Activated CD4-positive, CD25-positive, alpha-beta regulatory T cell treated with anti-CD3 and anti-CD28 coated beads, Interleukin-2, amount 50 U/mL, for 16 hours (primary cell): ENCODE data around the gene TMX2.
A peak's percentile ranks its signal among the peaks of the same experiment; 100 is the strongest.
"Not testable (repeated sequence)": the region's sequence is repeated elsewhere in the genome, so short reads cannot be mapped to it uniquely, and the experiment has no call there.

Experiments used
- DNase-seq: peaks from one replicate; pipeline ENCODE4 v3.0.0-alpha.2; 2020; ENCODE audit warnings: low read depth, low spot score

The TMX2 gene

DNA sequence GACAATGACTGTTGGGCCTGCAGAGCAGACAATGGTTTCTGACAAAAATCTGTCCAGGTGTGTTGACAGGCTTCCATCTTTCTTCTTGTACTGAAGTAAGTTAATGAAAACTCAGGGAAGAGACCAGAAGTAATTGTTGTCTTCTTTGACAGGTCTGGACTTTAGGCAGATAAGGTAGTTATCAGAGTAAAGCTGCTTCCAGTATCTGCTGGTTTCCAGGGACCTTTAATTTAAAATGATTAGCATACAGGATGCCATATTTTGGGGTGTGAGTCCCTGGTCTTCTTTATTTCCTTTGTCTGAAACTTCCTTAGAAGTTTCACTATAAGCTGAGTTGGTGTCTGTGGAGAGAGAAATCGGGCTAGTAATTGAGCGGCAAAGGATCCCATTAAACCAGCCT lies 1.4 kb downstream of the TMX2 start:
- no peak for DNase-seq

DNA sequence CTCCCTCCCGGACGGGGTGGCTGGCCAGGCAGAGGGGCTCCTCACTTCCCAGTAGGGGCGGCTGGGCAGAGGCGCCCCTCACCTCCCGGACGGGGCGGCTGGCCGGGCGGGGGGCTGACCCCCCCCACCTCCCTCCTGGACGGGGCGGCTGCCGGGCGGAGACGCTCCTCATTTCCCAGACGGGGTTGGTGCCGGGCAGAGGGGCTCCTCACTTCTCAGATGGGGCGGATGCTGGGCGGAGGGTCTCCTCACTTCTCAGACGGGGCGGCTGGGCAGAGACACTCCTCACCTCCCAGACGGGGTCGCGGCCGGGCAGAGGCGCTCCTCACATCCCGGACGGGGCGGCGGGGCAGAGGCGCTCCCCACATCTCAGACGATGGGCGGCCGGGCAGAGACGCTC lies 4.3 kb downstream of the TMX2 start:
- not testable (repeated sequence) for DNase-seq

DNA sequence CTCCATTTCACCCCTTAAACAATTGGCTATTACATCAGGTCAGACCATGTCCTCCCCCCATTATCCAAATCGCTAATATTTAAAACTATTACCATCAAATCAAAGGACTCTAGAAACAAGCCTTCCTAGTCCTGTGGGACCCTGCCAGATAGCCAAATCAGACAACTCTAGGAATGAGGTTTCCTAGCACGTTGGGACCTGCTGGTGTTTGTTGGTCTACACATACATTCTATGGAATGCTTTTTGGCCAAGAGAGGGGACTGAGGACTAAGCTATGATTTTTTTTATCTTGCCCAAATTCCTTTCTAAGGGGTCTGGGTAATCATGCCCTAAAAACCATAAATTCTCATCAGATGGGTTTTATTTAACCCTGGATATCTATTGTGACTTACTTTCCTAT lies 14.8 kb downstream of the TMX2 start:
- DNase-seq = no peak

DNA sequence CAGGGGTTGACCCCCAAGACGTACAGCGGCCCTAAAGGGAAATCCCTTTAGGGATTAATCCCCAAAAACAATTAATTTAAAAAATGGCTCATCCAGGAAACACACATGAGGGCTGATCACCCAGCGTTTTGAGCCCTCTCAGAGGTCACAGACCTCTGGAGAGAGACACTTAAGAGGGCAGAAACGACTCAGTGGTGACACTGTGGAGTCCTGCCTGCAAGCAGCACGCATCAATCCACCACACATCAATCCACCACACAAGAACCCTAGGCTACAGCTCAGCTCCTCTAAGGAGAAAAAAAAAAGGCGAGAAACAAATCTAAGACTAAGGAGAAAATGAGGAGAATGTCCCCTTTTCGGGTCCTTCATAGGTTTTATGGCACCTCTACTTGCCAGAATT lies 16.4 kb downstream of the TMX2 start:
- no peak for DNase-seq

DNA sequence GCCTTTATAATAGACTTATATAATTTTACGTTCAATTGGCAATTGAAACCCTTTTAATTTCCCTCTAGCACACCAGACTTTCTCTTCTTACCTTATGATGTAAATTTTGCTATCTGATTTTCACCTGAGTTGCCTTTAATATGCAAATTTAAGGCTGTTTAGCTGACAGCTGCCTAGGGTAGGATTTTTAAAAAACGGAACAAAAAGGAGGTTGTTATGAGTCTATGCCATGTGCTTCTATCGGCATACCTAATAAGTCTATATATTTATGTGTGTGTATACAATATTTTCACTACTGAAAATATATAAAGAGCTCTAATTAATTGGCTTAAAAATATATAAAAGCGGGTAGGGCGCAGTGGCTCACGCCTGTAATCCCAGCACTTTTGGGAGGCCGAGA lies 17.1 kb downstream of the TMX2 start:
- no peak for DNase-seq

DNA sequence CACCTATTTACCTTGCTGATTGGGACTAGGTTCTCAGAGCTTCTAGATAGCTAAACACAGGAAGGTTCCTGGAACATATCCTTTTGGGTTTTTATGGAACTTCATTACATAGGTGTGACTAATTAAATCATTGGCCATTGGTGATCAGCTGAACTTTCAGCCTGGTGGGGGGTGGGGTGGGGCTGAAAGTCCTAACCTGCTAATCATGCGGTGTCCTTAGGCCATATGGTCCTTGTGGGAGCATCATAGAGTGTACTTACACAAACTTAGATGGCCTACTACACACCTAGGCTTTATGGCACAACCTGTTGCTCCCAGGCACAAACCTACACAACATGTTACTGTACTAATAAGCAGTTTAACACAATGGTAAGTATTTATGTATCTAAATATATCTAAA lies 20.3 kb downstream of the TMX2 start:
- no peak for DNase-seq

DNA sequence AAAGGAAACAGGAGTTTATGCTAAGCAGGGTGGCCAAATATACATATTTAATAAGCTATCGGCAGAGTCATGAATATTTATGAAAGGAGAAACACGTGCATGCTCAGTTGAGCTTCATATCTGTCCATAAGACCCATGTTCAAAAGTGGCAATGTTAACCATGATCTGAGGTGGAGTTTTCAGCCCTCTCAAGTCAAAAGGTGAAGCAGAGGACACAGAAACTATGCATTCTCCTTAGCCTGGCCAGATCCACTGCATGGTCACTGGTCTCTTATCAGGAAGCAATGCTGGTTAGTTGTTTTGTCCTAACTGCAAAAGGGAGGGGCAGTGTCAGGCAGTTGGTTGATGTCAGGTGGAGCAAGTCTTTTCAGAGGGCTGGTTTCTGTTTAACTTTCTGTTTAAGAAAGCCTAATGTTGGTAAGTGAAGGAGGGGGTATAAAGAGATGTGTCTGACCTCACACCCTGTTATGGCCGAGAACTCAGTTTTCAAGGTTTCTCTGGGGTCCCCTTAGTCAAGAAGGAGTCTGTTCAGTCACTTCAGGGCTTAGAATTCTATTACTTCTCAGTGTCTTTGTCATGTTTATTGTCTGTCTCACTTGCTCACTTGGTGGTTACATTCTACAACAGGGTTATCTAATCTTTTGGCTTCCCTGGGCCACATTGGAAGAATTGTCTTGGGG lies 23.4 kb downstream of the TMX2 start:
- DNase-seq = no peak

DNA sequence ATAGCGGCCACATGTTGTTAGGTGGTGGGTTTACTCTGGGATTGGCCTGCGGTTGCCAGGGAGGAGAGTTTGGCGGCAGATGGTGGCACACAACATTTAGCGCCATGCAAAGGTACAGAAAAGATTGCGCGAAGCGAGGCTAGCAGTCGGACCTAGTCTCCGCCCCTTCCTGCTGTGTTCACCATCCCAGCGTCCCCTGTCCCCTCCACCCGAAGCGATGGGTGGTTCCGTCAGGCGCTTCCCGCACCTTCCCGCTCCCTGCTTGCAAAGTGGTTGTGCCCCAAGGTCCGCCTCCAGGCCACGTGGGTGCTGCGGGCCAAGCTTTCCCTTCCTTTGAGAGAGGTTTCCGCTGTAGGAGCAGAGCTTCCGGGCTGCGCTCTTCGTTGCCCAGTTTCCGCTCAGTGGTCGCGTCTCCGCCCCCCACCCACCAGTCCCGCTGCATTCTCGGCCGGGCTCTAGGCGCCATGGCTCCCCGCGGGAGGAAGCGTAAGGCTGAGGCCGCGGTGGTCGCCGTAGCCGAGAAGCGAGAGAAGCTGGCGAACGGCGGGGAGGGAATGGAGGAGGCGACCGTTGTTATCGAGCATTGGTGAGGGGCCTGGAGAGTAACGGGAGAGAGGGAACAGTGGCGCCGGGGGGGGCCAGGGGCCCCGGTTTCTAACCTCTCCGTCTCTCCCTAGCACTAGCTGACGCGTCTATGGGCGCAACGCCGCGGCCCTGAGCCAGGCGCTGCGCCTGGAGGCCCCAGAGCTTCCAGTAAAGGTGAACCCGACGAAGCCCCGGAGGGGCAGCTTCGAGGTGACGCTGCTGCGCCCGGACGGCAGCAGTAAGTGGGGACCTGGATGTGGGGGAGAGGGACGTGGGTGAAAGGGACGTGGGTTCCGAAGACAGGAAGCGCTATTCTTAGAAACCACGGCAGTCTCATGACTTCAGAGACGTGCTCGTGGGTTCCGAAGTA lies 29.0 kb downstream of the TMX2 start, which contains the start of gene SELENOH:
SELENOH (plus strand) TSS at position 360 of the 955 bp plus-strand sequence; CDS start at position 465, 105 bp downstream.
- peak; percentile 81 for DNase-seq

DNA sequence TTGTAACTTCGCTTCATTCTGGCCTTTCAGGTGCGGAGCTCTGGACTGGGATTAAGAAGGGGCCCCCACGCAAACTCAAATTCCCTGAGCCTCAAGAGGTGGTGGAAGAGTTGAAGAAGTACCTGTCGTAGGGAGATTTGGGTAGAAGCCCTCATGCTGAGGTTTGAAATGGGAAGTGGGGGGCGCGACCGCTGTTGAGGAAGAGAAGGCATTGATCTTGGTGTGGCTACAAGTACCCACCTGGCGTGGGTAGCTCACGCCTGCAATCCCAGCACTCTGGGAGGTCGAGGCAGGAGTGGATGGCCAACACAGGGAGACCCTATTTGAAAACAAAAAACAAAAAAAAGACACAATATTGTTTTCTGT lies 29.7 kb downstream of the TMX2 start:
- no peak for DNase-seq

DNA sequence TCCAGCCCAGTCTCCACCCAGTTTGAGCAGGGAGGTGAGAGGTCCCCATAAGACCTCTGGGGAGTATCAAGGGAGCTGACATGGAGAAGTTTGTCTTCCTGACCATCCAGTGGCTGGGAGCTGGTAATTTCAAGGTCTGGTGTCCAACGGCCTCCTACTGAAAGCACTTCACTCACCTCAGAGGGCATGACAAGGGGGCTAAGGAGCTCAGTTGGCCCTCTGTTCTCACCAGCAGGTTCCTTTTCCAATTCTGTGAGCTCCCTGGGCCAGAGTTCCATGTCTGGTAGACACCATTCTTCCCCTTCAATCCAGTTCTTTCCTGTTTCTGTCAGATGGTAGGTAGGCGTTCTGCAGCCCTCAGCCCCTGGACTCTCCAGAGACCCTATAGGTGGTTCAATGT lies 32.0 kb downstream of the TMX2 start:
- DNase-seq = no peak

DNA sequence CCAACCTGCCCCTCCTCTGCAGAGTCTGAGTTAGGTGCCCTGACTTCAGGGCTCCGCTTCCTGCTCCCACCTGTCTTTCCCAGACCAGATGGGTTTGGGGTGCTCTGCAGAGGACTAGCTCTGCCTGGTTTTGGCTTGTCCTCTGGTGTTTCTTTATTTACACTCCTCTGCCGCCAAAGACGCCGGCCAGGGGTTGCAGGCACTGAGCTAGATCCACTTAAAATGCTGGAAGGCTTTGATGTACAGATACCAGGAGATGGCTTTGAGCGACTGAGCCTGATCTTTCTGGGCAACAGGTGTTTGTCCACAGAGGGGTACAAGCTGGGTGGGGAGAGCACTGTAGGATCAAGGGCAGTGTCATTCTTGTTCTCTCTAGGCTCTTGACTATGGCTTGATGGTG lies 32.8 kb downstream of the TMX2 start:
- DNase-seq = no peak

DNA sequence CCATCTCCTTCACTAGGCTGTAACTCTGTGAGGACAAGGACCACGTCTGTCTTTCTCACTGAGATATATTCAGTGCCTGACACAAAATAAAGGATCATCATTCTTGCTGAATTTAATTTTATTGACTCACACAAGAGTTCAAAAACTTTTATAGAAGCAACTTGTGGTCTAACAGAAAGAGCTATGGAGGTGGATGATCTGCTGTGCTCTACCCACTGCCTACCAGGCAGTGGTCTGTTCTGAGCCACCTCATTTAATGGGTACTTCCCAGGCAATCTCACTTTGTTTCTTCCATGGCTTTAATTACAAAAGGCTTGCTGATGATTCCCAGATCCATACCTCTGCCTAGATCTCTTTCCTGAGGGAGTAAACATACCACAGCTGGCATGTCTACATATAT lies 34.5 kb downstream of the TMX2 start:
- DNase-seq = no peak

DNA sequence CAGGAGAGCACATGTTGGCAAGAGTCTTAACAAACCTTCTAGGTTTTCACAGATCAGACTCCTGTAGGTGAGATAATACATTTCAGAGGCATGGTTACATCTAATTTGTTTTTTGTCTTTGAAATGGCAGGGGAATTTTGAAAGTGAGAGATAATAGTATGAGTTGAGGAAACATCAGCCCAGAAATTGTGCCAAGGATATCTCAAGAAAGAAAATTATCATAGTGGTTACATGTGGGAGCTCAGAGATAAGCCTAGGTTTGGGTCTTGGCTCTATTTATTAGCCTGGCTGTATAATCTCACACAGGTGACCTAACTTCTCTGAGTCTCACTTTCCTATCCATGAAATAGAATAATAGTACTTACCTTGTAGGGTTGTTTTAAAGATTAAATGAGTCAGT lies 38.8 kb downstream of the TMX2 start:
- no peak for DNase-seq

DNA sequence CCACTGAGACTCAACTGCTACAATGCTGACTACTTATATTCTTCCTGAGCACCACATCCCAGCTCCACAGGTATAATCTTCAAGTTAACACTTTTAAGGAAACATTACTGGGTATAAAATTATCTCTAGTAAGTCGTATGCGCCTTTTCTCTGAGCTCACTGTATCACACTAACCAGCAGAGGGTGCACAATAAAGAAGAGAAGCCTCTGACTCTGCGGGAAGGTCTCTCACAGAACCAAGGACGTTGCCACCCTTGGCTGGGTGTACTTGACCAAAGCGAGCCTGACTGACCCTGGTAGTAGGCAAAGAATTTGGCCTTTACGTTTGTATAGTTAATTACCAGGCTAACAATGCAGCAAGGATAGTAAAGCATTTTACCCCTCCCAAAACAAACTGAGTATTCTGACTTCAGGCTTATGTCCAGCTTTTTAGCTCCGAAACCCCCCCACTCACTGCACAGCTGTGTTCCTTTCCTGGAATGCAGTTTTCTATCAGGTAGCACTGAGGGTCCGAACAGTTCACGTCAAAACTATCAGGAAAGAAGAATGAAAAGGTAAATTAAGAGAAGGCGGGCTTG lies 39.4 kb downstream of the TMX2 start, which contains the start of gene BTBD18:
BTBD18 (minus strand) TSS at position 144 of the 578 bp plus-strand sequence. CDS start 631 bp downstream, outside the sequence.
- DNase-seq = no peak

DNA sequence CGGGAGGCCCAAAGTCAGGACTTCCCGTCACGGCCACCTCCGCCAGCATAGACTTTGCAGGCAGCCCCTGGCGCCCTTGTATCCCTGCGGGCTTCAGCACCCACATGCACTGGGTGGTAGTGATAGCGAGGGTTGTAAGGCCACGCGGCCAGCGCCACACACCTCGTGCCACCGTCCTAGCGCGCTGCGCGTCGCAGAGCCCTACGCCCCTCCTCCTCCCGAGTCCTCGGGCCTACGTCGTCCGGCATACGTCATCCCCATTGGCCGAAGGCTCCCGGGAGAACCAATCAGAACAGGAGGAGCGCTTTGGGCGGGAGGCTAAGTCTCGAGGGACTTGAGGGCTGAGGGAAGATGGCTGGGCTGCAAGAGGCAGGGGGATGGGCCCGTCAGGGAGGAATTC lies 40.6 kb downstream of the TMX2 start:
- no peak for DNase-seq

DNA sequence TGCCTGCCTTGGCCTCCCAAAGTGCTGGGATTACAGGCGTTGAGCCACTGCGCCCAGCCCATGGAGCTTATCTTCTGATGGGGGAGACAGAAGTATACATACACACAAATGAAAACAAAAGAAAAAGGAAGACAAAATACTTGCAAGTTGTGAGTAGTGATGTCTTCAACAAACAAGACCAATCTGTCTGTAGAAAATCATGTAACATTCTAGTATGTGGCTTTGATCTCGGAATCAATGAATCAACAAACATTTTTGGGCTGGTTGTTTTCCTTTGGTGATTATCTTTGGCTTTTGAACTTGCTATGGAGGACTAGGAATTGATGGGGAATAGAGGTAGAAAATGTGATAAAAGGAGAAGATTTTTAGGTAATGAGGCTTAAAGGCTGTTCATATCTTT lies 45.8 kb downstream of the TMX2 start:
- DNase-seq = no peak

DNA sequence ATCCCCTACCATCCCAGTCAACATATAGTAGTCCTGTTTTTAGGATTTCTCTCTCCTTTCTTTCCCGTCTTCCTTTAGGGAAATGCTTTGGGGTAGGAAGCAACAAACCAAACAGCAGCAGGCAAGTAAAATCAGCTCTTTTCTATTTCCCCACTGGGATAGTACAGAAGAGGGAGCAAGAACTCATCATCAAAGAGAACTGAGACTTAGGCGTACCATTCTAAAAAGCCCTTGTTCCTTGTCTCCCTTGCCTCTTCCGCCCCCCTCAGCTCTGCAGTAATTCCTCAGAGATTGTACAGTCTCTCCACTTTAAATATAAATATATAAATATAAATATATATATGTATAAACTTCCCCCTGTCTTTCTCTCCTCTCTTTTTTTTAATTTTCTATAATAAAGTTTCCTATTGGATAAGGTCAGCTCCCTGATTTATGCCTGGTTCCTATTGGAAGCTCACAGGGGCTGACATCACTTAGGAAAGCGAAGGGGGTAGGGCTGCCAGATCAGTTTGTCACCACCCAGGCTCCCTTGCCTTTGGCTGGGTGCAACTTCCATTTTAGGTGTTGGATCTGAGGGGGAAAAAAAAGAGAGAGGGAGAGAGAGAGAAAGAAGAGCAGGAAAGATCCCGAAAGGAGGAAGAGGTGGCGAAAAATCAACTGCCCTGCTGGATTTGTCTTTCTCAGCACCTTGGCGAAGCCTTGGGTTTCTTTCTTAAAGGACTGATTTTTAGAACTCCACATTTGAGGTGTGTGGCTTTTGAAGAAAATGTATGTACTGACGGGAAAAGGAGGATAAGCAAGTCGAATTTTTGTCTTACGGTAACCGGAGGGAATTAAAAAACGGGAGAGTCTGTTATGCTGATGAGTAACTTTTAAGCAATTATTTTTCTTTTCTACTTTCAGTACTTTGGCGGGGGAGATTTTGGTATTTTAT lies 49.2 kb downstream of the TMX2 start, which contains the start of gene CTNND1:
CTNND1 (plus strand) TSS at position 502 of the 934 bp plus-strand sequence. CDS start 29,677 bp downstream, outside the sequence.
- no peak for DNase-seq

DNA sequence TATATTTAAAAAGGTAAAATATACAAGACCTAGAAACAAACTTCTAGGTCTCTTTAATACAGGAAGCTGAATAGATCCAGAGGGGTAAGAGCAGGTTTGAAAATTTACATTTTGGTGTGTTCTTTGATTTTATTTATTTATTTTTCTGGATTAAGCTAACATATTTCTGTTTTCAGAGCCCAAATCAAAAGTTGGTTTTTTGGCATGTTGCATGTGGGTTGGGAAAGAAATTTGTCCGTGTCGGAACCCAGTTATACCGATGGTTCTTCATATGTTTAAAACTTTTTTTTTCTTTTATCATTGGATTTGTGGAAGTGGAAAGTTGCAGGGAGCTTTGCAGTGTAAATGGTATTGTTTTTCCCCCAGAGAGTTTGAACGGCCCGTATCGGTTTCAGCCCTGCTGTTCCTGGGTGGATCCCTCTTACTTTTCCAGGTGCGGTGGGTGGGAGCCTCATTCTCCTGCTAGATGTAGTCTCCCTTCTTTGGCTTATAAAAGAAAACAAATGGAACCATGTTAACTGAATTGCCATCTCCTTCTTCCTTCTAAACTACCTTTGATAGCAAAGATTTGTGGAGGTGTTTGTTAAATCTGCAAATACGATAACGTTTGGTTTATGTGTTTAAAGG lies 50.0 kb downstream of the TMX2 start:
- DNase-seq = no peak

DNA sequence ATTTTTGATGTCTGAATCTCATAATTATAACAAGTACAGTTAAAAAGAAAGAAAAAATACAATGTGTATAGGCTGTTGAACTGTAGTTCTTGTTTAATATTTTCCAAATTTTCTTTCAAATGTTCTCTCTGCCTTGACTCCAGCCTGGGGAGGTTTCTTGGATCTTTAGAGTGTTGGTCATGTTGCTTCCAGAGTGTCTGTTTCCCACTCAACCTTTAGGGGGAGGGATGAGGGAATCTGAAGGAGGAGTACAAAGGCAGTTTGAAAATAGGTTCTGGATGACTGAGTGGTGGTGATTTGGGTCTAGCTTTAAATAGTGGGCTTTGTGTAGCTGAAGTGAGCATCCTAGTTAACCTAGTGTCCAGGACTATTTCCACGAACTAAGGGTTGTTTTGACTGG lies 51.2 kb downstream of the TMX2 start:
- DNase-seq = no peak

DNA sequence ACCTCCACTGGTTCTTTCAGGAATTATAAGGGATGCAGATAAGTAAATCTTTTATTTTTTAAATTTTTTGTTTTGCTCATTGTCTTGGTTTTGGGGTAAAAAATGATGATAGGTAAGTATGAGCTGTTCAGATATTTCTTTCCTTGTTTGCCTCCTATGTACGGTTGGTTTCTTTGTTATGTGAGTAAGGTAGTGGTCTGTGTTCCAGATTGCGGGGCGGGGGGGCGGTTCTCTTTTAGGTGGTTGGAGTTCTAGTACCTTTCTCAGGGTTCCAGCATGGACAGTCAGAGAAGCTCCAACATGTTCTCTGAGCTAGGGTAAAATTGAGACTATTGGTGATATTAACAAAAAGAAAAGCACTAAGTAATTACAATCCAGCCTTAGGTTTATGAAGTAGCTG lies 51.6 kb downstream of the TMX2 start:
- no peak for DNase-seq

DNA sequence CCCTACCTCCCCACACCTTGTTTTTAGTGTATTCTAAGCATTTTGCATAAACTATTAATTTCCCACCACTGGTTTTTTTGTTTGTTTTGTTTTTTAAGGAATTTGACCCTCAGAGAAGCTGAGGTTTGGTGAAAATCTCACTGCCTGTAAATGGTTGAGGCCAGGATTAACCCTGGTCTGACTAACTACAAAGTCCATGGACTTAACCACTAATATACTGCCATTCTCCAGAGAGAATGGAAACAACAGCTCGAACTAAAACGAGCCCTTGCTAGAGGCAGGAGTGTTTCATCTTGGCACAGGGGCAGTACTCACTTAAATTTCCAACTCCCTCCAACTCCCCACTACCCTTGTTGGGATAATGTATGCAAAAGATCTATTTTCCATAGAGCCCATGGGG lies 52.2 kb downstream of the TMX2 start:
- DNase-seq = no peak
